ENCODE data around the gene CUL1.

Gene CUL1

DNA sequence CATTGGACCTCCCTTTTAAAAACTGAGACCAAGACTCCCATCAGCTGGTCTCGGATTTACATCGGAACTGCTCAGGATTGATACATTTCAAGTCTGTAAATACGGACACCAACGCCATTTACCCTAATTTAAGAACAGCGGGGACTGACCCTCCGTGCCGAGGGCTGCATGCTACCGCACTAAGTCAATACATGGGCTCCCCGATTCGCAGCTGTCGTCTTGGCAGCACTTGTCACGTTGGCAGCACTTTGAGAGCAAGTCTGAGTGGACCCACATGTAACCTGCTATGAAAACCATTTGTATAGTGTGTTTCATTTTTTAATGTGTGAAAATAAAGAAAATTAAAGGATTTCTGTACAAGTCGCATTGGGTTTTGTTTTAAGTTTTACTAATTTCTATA is 102.0 kb downstream of the CUL1 start:
- TF ChIP-seq, protein P1, sequence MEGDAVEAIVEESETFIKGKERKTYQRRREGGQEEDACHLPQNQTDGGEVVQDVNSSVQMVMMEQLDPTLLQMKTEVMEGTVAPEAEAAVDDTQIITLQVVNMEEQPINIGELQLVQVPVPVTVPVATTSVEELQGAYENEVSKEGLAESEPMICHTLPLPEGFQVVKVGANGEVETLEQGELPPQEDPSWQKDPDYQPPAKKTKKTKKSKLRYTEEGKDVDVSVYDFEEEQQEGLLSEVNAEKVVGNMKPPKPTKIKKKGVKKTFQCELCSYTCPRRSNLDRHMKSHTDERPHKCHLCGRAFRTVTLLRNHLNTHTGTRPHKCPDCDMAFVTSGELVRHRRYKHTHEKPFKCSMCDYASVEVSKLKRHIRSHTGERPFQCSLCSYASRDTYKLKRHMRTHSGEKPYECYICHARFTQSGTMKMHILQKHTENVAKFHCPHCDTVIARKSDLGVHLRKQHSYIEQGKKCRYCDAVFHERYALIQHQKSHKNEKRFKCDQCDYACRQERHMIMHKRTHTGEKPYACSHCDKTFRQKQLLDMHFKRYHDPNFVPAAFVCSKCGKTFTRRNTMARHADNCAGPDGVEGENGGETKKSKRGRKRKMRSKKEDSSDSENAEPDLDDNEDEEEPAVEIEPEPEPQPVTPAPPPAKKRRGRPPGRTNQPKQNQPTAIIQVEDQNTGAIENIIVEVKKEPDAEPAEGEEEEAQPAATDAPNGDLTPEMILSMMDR (IDR thresholded peaks at IDR 0.05; ENCODE audit: insufficient read depth, low read depth, low read length, missing control alignments), result no peak
- DNase-seq (ENCODE audit: low read depth), result no peak
- no peak overlapping the region for H3K4me3 ChIP-seq (ENCODE audit: low read length)

DNA sequence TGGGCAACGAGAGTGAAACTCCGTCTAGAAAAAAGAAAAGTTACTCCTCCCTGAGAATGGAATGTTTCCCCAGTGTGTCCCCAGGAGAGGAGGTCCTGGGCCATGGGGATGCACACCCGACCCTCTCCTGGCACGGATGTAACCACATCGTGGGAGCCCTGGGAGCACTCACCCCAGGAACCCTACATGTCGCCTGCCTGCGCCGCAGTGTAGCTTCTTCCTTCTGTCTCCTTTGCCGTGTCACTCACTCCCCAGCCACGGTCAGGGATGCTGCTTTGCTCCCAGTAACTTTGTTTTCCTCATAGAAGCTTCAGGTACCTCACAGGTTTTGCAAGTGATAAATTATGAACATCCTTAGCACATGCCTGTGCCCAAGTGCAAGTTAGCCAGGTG is 103.4 kb downstream of the CUL1 start:
- no peak overlapping the region for H3K4me3 ChIP-seq (ENCODE audit: low read length)
- no peak for DNase-seq (ENCODE audit: low read depth)
- TF ChIP-seq, protein P1 (IDR thresholded peaks at IDR 0.05; ENCODE audit: insufficient read depth, low read depth, low read length, missing control alignments), result no peak

- TF ChIP-seq, protein P1 (IDR thresholded peaks at IDR 0.05; ENCODE audit: insufficient read depth, low read depth, low read length, missing control alignments), result no peak
- no peak for DNase-seq (ENCODE audit: low read depth)
- no peak overlapping the region for H3K4me3 ChIP-seq (ENCODE audit: low read length)
Observed at GRCh38 chr7:148803094-148803493, 104.4 kb downstream of the CUL1 start.

DNA sequence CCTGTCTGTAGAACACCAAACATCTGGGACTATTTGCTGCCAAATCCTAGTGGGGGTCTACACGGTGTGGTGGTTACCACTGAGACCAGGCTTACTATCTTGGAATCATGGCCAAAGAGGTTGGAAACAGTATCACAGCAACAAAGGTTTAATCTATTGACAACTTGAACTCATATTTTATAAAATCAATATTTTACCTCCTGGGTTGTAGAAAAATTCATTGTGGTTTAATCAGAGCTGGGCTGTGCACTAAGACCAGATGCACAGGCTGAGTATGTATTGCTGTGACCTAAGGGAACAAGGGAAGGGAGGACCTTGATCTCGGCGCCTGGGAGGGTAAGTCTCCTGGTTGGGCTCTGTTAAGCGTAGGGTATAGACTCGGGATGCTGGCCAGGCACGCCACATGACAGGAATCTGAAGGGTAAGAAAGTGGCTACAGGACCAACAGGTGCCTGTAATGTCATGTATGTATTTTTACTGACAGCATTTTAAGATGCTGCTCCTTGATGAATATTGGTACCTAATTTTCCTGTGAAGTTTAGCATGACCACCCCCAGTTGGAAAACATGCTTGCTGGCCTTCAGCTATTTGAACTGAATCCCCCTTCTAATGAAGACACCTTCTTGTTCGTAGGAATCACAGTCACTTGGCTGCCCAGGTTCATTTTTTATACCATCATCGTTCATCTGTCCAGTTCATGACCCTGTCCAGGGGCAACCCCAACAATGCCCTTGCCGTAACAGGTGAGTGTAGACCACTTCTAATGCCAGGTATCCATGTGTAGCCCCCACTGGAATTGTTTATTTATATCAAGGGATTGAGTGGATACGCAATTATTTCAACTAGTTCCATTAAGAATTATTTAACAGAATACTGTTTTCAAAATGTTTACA is 105.9 kb downstream of the CUL1 start:
- H3K4me3 ChIP-seq (ENCODE audit: low read length), result no peak overlapping the region
- TF ChIP-seq, protein P1 (IDR thresholded peaks at IDR 0.05; ENCODE audit: insufficient read depth, low read depth, low read length, missing control alignments), result no peak
- no peak for DNase-seq (ENCODE audit: low read depth)

DNA sequence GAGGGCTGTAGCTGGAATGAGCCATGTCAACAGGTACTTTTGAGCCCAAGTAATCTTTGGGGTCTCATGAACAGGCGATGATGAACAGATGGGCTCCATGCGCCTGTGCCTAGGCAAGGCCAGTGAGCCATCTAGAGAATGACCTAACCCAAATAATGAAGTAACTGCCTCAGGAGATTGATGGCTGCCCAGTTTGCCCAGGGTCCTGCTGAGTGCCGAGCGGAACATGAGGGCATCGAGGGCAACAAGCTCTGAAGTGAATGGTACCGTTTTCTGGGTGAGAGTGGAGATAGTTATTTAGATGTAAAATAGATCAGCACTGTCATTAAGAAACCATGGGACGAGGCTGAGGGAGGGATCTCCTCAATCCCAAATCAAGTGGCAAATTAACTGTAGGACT is 107.5 kb downstream of the CUL1 start:
- H3K4me3 ChIP-seq (ENCODE audit: low read length), result no peak overlapping the region
- DNase-seq (ENCODE audit: low read depth), result no peak
- TF ChIP-seq, protein P1 (IDR thresholded peaks at IDR 0.05; ENCODE audit: insufficient read depth, low read depth, low read length, missing control alignments), result no peak

- DNase-seq (ENCODE audit: low read depth), result no peak
- H3K4me3 ChIP-seq (ENCODE audit: low read length), result no peak overlapping the region
- TF ChIP-seq, protein P1 (IDR thresholded peaks at IDR 0.05; ENCODE audit: insufficient read depth, low read depth, low read length, missing control alignments), result no peak
Observed at GRCh38 chr7:148807436-148807835, 108.7 kb downstream of the CUL1 start.

DNA sequence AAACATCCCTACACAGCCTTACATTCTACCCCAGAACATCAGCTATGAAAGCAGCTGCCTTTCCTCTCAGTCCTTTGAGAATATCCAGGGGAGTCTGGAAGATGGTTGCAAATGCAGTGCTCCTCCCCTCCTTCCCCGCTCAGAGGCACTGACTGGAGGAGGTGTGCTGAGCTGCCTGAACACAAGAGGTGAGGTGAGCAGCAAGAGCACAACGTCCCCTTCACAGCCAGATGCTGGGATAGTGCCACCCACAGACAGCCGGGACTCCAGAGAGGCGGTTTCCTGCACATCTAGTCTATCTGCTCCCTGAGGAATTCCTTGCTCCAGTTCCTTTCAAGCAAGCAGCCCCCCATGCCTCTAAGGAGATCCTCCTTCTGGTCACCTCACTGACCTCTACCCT is 111.2 kb downstream of the CUL1 start:
- DNase-seq (ENCODE audit: low read depth), result no peak
- no peak overlapping the region for H3K4me3 ChIP-seq (ENCODE audit: low read length)
- TF ChIP-seq, protein P1 (IDR thresholded peaks at IDR 0.05; ENCODE audit: insufficient read depth, low read depth, low read length, missing control alignments), result no peak
